Measurements from ENCODE around the gene MDFI. TPM values are rescaled to one million over a fixed set of nuclear protein-coding genes. Genes with fewer than 3 reads are reported as not detected.

MDFI gene
- total RNA-seq, 2 donors from 2014 or later = 52.7 to 80.0 TPM

DNA sequence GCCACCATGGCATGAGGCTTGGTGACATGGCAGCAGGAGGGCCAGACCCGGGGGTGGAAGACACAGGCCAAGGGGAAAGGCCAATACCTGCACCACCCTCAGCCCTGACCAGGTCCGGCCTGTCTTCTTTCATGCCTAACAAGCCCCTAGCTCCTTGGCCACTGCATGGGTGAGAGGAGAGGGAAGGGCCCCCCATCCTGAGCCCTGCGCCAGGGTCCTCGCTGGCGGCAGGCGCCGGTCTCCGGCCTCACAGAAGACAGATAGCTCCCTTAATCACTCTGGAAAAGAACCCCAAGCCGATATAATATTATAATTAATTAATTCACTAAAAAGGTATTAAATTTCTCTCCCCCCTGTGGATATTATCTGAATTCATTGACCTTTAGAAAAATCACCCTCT lies 41.4 kb downstream of the MDFI start:
- no peak overlapping the region for H3K27ac Mint-ChIP-seq
- Histone ChIP-seq H3K36me3 (ENCODE audit: control insufficient read depth, insufficient read depth, low read length) (no peaks in the 10 kb centered on the region), H3K9ac (ENCODE audit: extremely low read depth, low read length, poor library complexity, severe bottlenecking) (no peak overlapping the region), H3K27me3 (ENCODE audit: control insufficient read depth, insufficient read depth, low read length, poor library complexity, severe bottlenecking) (no peaks in the 10 kb centered on the region), H3K27ac (ENCODE audit: low read depth, low read length) (no peak overlapping the region), H3K4me3 (ENCODE audit: low read length) (no peak overlapping the region), H3K4me1 (ENCODE audit: control insufficient read depth, insufficient read depth, low read length) (no peaks in the 10 kb centered on the region), H3K9me3 (ENCODE audit: control insufficient read depth, low read length) (no peaks in the 10 kb centered on the region)
- peaks cover 22% of the 10 kb centered on the region for H3K27me3 Mint-ChIP-seq (ENCODE audit: insufficient read depth)
- peaks cover 9% of the 10 kb centered on the region for H3K4me1 Mint-ChIP-seq
- TF ChIP-seq, protein P1, sequence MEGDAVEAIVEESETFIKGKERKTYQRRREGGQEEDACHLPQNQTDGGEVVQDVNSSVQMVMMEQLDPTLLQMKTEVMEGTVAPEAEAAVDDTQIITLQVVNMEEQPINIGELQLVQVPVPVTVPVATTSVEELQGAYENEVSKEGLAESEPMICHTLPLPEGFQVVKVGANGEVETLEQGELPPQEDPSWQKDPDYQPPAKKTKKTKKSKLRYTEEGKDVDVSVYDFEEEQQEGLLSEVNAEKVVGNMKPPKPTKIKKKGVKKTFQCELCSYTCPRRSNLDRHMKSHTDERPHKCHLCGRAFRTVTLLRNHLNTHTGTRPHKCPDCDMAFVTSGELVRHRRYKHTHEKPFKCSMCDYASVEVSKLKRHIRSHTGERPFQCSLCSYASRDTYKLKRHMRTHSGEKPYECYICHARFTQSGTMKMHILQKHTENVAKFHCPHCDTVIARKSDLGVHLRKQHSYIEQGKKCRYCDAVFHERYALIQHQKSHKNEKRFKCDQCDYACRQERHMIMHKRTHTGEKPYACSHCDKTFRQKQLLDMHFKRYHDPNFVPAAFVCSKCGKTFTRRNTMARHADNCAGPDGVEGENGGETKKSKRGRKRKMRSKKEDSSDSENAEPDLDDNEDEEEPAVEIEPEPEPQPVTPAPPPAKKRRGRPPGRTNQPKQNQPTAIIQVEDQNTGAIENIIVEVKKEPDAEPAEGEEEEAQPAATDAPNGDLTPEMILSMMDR (conservative IDR thresholded peaks at IDR 0.05) = no peak
- H3K36me3 Mint-ChIP-seq (ENCODE audit: low read depth) = no peaks in the 10 kb centered on the region
- H3K9me3 Mint-ChIP-seq = no peaks in the 10 kb centered on the region
- H3K4me3 Mint-ChIP-seq = no peak overlapping the region
- 94% methylated on average over 7 of the region's 9 CpGs; no CpG with 5 or more reads in 1 of the 2 experiments for WGBS, 2 experiments (ENCODE audit: insufficient coverage in 1 of 2, insufficient read length in 1 of 2)
- DNase-seq = peak; percentile 31

DNA sequence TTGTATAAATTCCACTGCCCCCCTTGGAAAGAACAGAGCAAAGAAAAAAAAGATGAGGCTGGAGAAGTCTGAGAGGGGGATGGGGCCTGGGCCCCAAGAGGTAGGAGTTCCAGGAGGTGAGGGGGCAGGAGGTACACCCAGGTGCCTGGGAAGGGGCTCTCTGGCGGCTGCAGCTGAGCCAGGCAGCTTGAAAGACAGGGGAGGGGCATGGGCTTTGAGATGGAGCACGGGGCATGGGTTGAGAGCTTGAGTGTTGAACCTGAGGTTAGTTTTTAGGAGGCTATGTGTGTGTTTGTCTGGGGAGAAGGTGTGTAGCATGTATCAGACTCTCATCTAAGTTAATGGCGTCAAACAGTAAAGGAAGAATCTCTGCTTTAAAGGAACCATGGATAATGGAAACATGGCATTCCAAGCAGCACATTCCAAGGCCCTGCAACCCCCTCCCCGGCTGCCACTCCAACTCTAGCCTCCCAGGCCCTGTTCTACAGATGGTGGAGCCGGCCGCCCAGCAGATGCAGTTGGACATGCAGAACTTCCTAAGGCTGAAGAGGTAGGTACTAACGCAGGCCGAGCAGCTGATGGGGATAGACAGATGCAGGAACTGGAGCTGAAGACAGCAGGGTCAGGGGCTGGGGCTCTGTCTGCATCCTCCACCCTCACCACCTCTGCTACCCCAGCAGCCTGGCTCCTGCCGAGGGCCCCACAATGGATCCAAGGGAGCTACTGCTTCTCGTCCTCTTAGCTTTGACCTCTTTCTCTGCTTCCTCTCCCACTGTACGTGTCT lies 42.1 kb downstream of the MDFI start:
- Histone ChIP-seq H3K36me3 (ENCODE audit: control insufficient read depth, insufficient read depth, low read length) (no peaks in the 10 kb centered on the region), H3K4me3 (ENCODE audit: low read length) (no peak overlapping the region), H3K27ac (ENCODE audit: low read depth, low read length) (no peak overlapping the region), H3K4me1 (ENCODE audit: control insufficient read depth, insufficient read depth, low read length) (no peaks in the 10 kb centered on the region), H3K27me3 (ENCODE audit: control insufficient read depth, insufficient read depth, low read length, poor library complexity, severe bottlenecking) (no peaks in the 10 kb centered on the region), H3K9me3 (ENCODE audit: control insufficient read depth, low read length) (no peaks in the 10 kb centered on the region), H3K9ac (ENCODE audit: extremely low read depth, low read length, poor library complexity, severe bottlenecking) (no peak overlapping the region)
- Mint-ChIP-seq H3K27ac (no peak overlapping the region), H3K4me3 (no peak overlapping the region), H3K36me3 (ENCODE audit: low read depth) (no peaks in the 10 kb centered on the region), H3K27me3 (ENCODE audit: insufficient read depth) (peaks cover 22% of the 10 kb centered on the region), H3K4me1 (peaks cover 6% of the 10 kb centered on the region), H3K9me3 (no peaks in the 10 kb centered on the region)
- peak; percentile 55 for DNase-seq
- WGBS, 2 experiments (ENCODE audit: insufficient coverage in 1 of 2, insufficient read length in 1 of 2) = 78 to 81% methylated on average over 10 to 11 of the region's 11 CpGs
- TF ChIP-seq, protein P1 (conservative IDR thresholded peaks at IDR 0.05) = no peak

DNA sequence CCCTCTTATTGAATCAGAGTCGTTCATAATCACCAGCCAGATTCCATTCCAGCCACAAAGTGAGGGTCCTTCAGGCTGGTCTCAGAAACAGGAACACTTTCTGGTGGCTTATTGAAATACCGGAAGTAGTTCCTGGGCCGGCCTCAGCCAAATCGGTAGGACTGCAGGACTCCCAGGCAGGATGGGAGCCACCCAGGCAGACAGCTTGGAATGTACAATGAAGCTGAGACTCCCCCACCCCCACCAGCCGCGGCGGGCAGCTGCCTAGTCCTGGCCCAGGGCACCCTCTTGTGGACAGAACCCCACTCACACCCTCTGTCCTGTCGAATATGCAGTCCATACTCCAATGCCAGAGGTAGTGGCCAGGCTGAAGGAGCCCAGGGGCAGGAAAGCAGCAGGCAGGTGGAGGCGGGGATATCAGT lies 43.8 kb downstream of the MDFI start:
- WGBS, 2 experiments (ENCODE audit: insufficient coverage in 1 of 2, insufficient read length in 1 of 2) = 15 to 38% methylated on average over 3 to 9 of the region's 9 CpGs
- H3K4me3 ChIP-seq (ENCODE audit: low read length) = no peak overlapping the region
- H3K36me3 ChIP-seq (ENCODE audit: control insufficient read depth, insufficient read depth, low read length) = no peaks in the 10 kb centered on the region
- Mint-ChIP-seq H3K27ac (no peak overlapping the region), H3K27me3 (ENCODE audit: insufficient read depth) (peaks cover 17% of the 10 kb centered on the region), H3K4me3 (no peak overlapping the region), H3K9me3 (no peaks in the 10 kb centered on the region), H3K36me3 (ENCODE audit: low read depth) (no peaks in the 10 kb centered on the region), H3K4me1 (peaks cover 7% of the 10 kb centered on the region)
- no peaks in the 10 kb centered on the region for H3K27me3 ChIP-seq (ENCODE audit: control insufficient read depth, insufficient read depth, low read length, poor library complexity, severe bottlenecking)
- no peaks in the 10 kb centered on the region for H3K9me3 ChIP-seq (ENCODE audit: control insufficient read depth, low read length)
- TF ChIP-seq, protein P1 (conservative IDR thresholded peaks at IDR 0.05) = peak; percentile 93
- no peaks in the 10 kb centered on the region for H3K4me1 ChIP-seq (ENCODE audit: control insufficient read depth, insufficient read depth, low read length)
- no peak overlapping the region for H3K9ac ChIP-seq (ENCODE audit: extremely low read depth, low read length, poor library complexity, severe bottlenecking)
- H3K27ac ChIP-seq (ENCODE audit: low read depth, low read length) = no peak overlapping the region
- DNase-seq = peak; percentile 99

Data from endodermal cell (in vitro differentiated cells).